Measurements from ENCODE around the gene OR1F1. TPM values are rescaled to one million over a fixed set of nuclear protein-coding genes. Genes with fewer than 3 reads are reported as not detected.

Gene OR1F1
- total RNA-seq, 2 donors from 2014 or later = not detected

DNA sequence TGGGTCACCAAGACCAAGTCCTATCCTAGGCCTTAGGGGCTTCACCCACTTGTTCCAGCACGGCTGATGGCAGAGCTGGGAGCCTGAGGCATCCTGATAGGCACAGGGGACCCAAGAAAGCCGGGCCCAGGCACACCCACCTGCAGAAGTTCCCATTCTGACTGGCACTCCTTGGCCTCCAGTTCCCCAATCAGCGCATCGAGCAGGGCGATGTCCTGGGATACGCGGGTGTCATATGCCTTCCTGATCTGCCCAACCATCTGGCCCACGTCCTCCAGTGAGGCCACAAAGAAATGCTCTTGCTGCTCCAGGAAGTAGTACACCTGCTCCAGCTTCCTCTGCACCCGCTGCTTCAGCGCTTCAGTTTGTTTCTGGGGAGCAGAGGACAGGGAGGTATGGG, 58.9 kb downstream of the OR1F1 start:
- intact Hi-C loops (cut with DNase I) = no loop called here

DNA sequence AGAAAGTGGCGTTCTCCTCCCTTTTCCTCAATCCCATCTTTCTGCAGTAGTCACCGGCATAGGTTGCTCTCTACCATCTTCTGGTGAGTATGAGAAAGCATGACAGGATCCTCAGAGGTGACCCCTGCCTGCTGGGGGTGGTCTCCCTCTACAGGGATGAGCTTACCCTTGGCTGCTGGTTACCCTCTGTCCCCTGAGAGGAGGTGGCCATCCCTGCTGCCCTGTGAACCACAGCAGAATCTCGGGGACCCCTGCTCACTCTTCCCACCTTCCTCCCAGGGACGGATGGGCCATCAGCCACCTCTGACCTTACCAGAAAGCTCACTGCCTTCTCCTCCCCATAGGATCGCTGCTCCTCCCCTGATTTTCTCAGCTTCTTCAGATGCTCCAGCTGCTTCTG, 60.6 kb downstream of the OR1F1 start:
- Histone ChIP-seq H3K36me3 (replicated peaks in 1 of 2; ENCODE audit: insufficient read depth in 1 of 2, low read depth in 2 of 2) (no peaks in the 10 kb centered on the region), H3K27me3 (no peaks in the 10 kb centered on the region), H3K9me3 (no peaks in the 10 kb centered on the region), H3K4me1 (no peaks in the 10 kb centered on the region), H3K27ac (no peak overlapping the region), H3K4me3 (no peak overlapping the region)
- WGBS, 2 donors = 72 to 75% methylated on average over 4 to 5 of the region's 5 CpGs
- ATAC-seq (no peak), DNase-seq (no peak)
- TF ChIP-seq, protein P1, sequence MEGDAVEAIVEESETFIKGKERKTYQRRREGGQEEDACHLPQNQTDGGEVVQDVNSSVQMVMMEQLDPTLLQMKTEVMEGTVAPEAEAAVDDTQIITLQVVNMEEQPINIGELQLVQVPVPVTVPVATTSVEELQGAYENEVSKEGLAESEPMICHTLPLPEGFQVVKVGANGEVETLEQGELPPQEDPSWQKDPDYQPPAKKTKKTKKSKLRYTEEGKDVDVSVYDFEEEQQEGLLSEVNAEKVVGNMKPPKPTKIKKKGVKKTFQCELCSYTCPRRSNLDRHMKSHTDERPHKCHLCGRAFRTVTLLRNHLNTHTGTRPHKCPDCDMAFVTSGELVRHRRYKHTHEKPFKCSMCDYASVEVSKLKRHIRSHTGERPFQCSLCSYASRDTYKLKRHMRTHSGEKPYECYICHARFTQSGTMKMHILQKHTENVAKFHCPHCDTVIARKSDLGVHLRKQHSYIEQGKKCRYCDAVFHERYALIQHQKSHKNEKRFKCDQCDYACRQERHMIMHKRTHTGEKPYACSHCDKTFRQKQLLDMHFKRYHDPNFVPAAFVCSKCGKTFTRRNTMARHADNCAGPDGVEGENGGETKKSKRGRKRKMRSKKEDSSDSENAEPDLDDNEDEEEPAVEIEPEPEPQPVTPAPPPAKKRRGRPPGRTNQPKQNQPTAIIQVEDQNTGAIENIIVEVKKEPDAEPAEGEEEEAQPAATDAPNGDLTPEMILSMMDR (IDR thresholded peaks at IDR 0.05) = no peak
- intact Hi-C loops (cut with DNase I) = no loop called here

More for the DNA sequence above, 58.9 kb downstream of the OR1F1 start:
- WGBS, 2 donors = 65 to 92% methylated on average over 2 to 10 of the region's 10 CpGs
- ATAC-seq = no peak
- Histone ChIP-seq H3K36me3 (replicated peaks in 1 of 2; ENCODE audit: insufficient read depth in 1 of 2, low read depth in 2 of 2) (no peaks in the 10 kb centered on the region), H3K27ac (no peak overlapping the region), H3K27me3 (no peaks in the 10 kb centered on the region), H3K4me1 (no peaks in the 10 kb centered on the region), H3K4me3 (no peak overlapping the region), H3K9me3 (no peaks in the 10 kb centered on the region)
- no peak for DNase-seq
- TF ChIP-seq POLR2A (IDR thresholded peaks at IDR 0.05) = no peak
- TF ChIP-seq, protein P1 (IDR thresholded peaks at IDR 0.05) = no peak

GRCh38 chr16:3249020-3249419, 61.0 kb downstream of the OR1F1 start:
- no peaks in the 10 kb centered on the region for H3K27me3 ChIP-seq
- intact Hi-C loops (cut with DNase I) = no loop called here
- no peak for ATAC-seq
- no peak for DNase-seq
- H3K4me3 ChIP-seq = no peak overlapping the region
- H3K27ac ChIP-seq = no peak overlapping the region
- TF ChIP-seq, protein P1 (IDR thresholded peaks at IDR 0.05) = no peak
- no peak for TF ChIP-seq POLR2A (IDR thresholded peaks at IDR 0.05)
- 33 to 83% methylated on average over 1 of the region's 1 CpG for WGBS, 2 donors
- no peaks in the 10 kb centered on the region for H3K36me3 ChIP-seq (replicated peaks in 1 of 2; ENCODE audit: insufficient read depth in 1 of 2, low read depth in 2 of 2)
- no peaks in the 10 kb centered on the region for H3K4me1 ChIP-seq
- no peaks in the 10 kb centered on the region for H3K9me3 ChIP-seq

DNA sequence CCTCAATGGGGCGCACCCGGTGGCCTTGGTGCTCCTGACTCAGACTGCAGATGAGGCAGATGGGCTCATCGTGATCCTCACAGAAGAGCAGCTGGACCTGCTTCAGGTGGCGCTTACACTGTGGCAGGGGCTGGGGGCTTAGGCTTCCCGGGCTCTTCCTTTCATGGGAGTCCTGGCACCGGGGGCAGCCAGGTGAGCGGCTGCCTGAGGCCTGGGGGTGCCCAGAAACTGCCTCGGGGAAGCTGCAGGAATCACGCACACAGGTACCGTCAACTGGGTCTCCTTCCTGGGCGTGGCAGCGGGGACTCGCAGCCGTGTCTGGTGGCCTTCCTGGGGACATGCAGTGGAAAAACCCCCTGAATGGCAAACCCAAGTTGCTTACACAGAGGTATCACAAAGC, 61.4 kb downstream of the OR1F1 start:
- TF ChIP-seq, protein P1 (IDR thresholded peaks at IDR 0.05) = no peak
- no peak for TF ChIP-seq POLR2A (IDR thresholded peaks at IDR 0.05)
- Histone ChIP-seq H3K36me3 (replicated peaks in 1 of 2; ENCODE audit: insufficient read depth in 1 of 2, low read depth in 2 of 2) (no peaks in the 10 kb centered on the region), H3K9me3 (no peaks in the 10 kb centered on the region), H3K27ac (no peak overlapping the region), H3K4me3 (no peak overlapping the region), H3K27me3 (peaks cover 0 to 3% of the 10 kb centered on the region in 2 donors), H3K4me1 (no peaks in the 10 kb centered on the region)
- intact Hi-C loops (cut with DNase I) = no loop called here
- DNase-seq = no peak
- 60 to 82% methylated on average over 1 to 13 of the region's 14 CpGs for WGBS, 2 donors
- no peak for ATAC-seq

GRCh38 chr16:3252967-3253366, 65.0 kb downstream of the OR1F1 start:
- DNase-seq = no peak
- Histone ChIP-seq H3K36me3 (replicated peaks in 1 of 2; ENCODE audit: insufficient read depth in 1 of 2, low read depth in 2 of 2) (no peaks in the 10 kb centered on the region), H3K27ac (no peak overlapping the region), H3K4me1 (no peaks in the 10 kb centered on the region), H3K27me3 (peaks cover 0 to 6% of the 10 kb centered on the region in 2 donors), H3K4me3 (no peak overlapping the region), H3K9me3 (no peaks in the 10 kb centered on the region)
- intact Hi-C loops (cut with DNase I) = no loop called here
- 54 to 70% methylated on average over 4 of the region's 4 CpGs for WGBS, 2 donors
- no peak for ATAC-seq
- TF ChIP-seq POLR2A (IDR thresholded peaks at IDR 0.05) = no peak
- TF ChIP-seq, protein P1 (IDR thresholded peaks at IDR 0.05) = no peak
